CD14-positive monocyte (primary cell): ENCODE measurements around the gene PRSS50. TPM values are rescaled to one million over a fixed set of nuclear protein-coding genes. Genes with fewer than 3 reads are reported as not detected.

Source experiments
- DNase-seq, 3 donors: peaks; one replicate each; pipeline ENCODE4 v3.0.0-alpha.2; 2011 to 2022
- H2AFZ ChIP-seq: 2 replicates; pipeline ENCODE4 v1.6.0; 2012; ENCODE audit warnings: mild to moderate bottlenecking, low read depth, low read length, inconsistent platforms; ENCODE audit not compliant: insufficient read depth, poor library complexity, severe bottlenecking
- H3K27ac ChIP-seq, 2 donors: 1 replicate in 1 of 2; 2 replicates in 1 of 2; pipeline ENCODE4 v1.5.1; 2012 to 2013; ENCODE audit warnings: low read length in 2 of 2, control low read depth in 1 of 2, inconsistent platforms in 1 of 2, low read depth in 1 of 2, mild to moderate bottlenecking in 1 of 2
- H3K27me3 ChIP-seq, 2 donors: one replicate each; pipeline versions ENCODE4 v1.6.0 to v1.6.1; 2011 to 2013; ENCODE audit warnings: low read length in 2 of 2; ENCODE audit not compliant: control insufficient read depth in 2 of 2, insufficient read depth in 2 of 2
- H3K36me3 ChIP-seq, 2 donors: replicated peaks in 1 of 2; 1 replicate in 1 of 2; 2 replicates in 1 of 2; pipeline versions ENCODE4 v1.5.1 to v1.6.1; 2012 to 2013; ENCODE audit warnings: low read length in 2 of 2, control low read depth in 1 of 2, inconsistent platforms in 1 of 2, mild to moderate bottlenecking in 1 of 2; ENCODE audit not compliant: insufficient read depth in 2 of 2, control insufficient read depth in 1 of 2
- H3K4me1 ChIP-seq, 2 donors: 1 replicate in 1 of 2; 2 replicates in 1 of 2; pipeline versions ENCODE4 v1.5.1 to v1.6.1; 2012 to 2013; ENCODE audit warnings: low read length in 2 of 2, control low read depth in 1 of 2, inconsistent platforms in 1 of 2, mild to moderate bottlenecking in 1 of 2, moderate library complexity in 1 of 2; ENCODE audit not compliant: insufficient read depth in 2 of 2, control insufficient read depth in 1 of 2
- H3K4me2 ChIP-seq: replicated peaks from 2 replicates; pipeline ENCODE3; 2012; ENCODE audit warnings: low read length, moderate library complexity, mild to moderate bottlenecking; ENCODE audit not compliant: poor library complexity, severe bottlenecking; ENCODE audit errors: extremely low read depth
- H3K4me3 ChIP-seq, 3 experiments: fragments of 200-600 bp in 1 of 3; sonication (generic) in 1 of 3; replicated peaks in 1 of 3; 1 replicate in 2 of 3; 2 replicates in 1 of 3; pipeline ENCODE4 v1.5.1; 2011 to 2013; ENCODE audit warnings: low read length in 3 of 3, mild to moderate bottlenecking in 3 of 3, control low read depth in 2 of 3, low read depth in 2 of 3, inconsistent platforms in 1 of 3, moderate library complexity in 1 of 3
- H3K79me2 ChIP-seq: 2 replicates; pipeline ENCODE4 v1.6.0; 2012; ENCODE audit warnings: mild to moderate bottlenecking, control low read depth, inconsistent platforms, low read length, moderate library complexity; ENCODE audit not compliant: insufficient read depth
- H3K9ac ChIP-seq: 2 replicates; pipeline ENCODE4 v1.6.0; 2017; ENCODE audit warnings: low read length, mild to moderate bottlenecking; ENCODE audit not compliant: insufficient read depth, poor library complexity, severe bottlenecking
- H3K9me3 ChIP-seq, 2 donors: replicated peaks in 1 of 2; 1 replicate in 1 of 2; 2 replicates in 1 of 2; pipeline versions ENCODE4 v1.5.1 to v1.6.1; 2012 to 2013; ENCODE audit warnings: low read length in 2 of 2, control low read depth in 1 of 2; ENCODE audit not compliant: control insufficient read depth in 1 of 2, insufficient read depth in 1 of 2
- H4K20me1 ChIP-seq: 2 replicates; pipeline ENCODE4 v1.6.0; 2012; ENCODE audit warnings: mild to moderate bottlenecking, low read length, control low read depth, moderate library complexity; ENCODE audit not compliant: insufficient read depth
- H3K27ac Mint-ChIP-seq, 7 donors: one replicate each; pipeline ENCODE4 v1.8.0; 2020; ENCODE audit warnings: mild to moderate bottlenecking in 7 of 7, mixed read lengths in 7 of 7, moderate library complexity in 6 of 7, inconsistent platforms in 2 of 7
- H3K27me3 Mint-ChIP-seq, 3 donors: one replicate each; pipeline ENCODE4 v1.8.0; 2021 to 2022; ENCODE audit warnings: low read depth in 3 of 3, mild to moderate bottlenecking in 3 of 3, mixed read lengths in 3 of 3, moderate library complexity in 3 of 3, inconsistent platforms in 1 of 3
- H3K36me3 Mint-ChIP-seq, 2 donors: one replicate each; pipeline ENCODE4 v1.8.0; 2020; ENCODE audit warnings: mixed read lengths in 2 of 2, inconsistent platforms in 1 of 2, mild to moderate bottlenecking in 1 of 2
- H3K4me1 Mint-ChIP-seq: one replicate; pipeline ENCODE4 v1.8.0; 2020; ENCODE audit warnings: mild to moderate bottlenecking, mixed read lengths
- H3K4me3 Mint-ChIP-seq, 2 donors: one replicate each; pipeline ENCODE4 v1.8.0; 2020; ENCODE audit warnings: mild to moderate bottlenecking in 2 of 2, mixed read lengths in 2 of 2, moderate library complexity in 1 of 2
- H3K9me3 Mint-ChIP-seq, 7 donors: one replicate each; pipeline ENCODE4 v1.8.0; 2020 to 2022; ENCODE audit warnings: mixed read lengths in 7 of 7, mild to moderate bottlenecking in 6 of 7, moderate library complexity in 6 of 7, inconsistent platforms in 2 of 7
- CTCF ChIP-seq: fragments of 200-600 bp; IDR thresholded peaks from one replicate; pipeline ENCODE4 v1.8.0; 2022; ENCODE audit warnings: antibody characterized with exemption, mild to moderate bottlenecking
- WGBS: methylation state at CpG from one replicate; pipeline ENCODE4 v1.1.5; 2013; ENCODE audit warnings: missing lambda C conversion rate; ENCODE audit not compliant: insufficient coverage; 5-methylcytosine and 5-hydroxymethylcytosine counted together
- intact Hi-C, 2 donors: fragments of 100-400 bp; cut with micrococcal nuclease; formaldehyde crosslinking; loops; one replicate each; pipeline versions ENCODE4 v1.15.0 to v1.15.1; 2023
- polyA plus RNA-seq, 3 donors: library from polyadenylated mRNA; depleted of rRNA in 1 of 3; unstranded in 2 of 3; stranded (reverse) in 1 of 3; fragments of 300-500 nt in 2 of 3; fragments of >200 nt in 1 of 3; fragmentation: Illumina TruSeq in 2 of 3; gene quantifications; 1 replicate in 2 of 3; 2 replicates in 1 of 3; pipeline ENCODE4 v1.2.3, GENCODE V29; 2012 to 2021

Gene PRSS50
- polyA plus RNA-seq, 3 donors = not detected

GRCh38 chr3:46675426-46675825, 42.2 kb downstream of the PRSS50 start:
- Mint-ChIP-seq H3K9me3 (peaks cover 0 to 2% (median 0%) of the 10 kb centered on the region in 7 donors), H3K4me3 (no peak overlapping the region), H3K27me3 (peaks cover 0 to 2% (median 2%) of the 10 kb centered on the region in 3 donors), H3K27ac (no peak overlapping the region), H3K4me1 (peaks cover 6% of the 10 kb centered on the region), H3K36me3 (no peaks in the 10 kb centered on the region)
- Histone ChIP-seq H3K9me3 (no peaks in the 10 kb centered on the region), H3K4me1 (no peaks in the 10 kb centered on the region), H3K27ac (no peak overlapping the region), H3K27me3 (no peaks in the 10 kb centered on the region), H4K20me1 (no peaks in the 10 kb centered on the region), H3K79me2 (no peaks in the 10 kb centered on the region), H3K36me3 (no peaks in the 10 kb centered on the region), H2AFZ (no peak overlapping the region), H3K4me3 (no peak overlapping the region), H3K9ac (no peak overlapping the region), H3K4me2 (no peak overlapping the region)
- DNase-seq = no peak
- intact Hi-C loops = no loop called here
- WGBS = 100% methylated on average over 4 of the region's 6 CpGs
- no peak for TF ChIP-seq CTCF

GRCh38 chr3:46674031-46674845, 43.4 kb downstream of the PRSS50 start:
- H3K4me1 ChIP-seq = no peaks in the 10 kb centered on the region
- no peak for DNase-seq
- no peak overlapping the region for H3K27ac ChIP-seq
- H3K27me3 ChIP-seq = no peaks in the 10 kb centered on the region
- H3K4me2 ChIP-seq = no peak overlapping the region
- H3K4me1 Mint-ChIP-seq = peaks cover 6% of the 10 kb centered on the region
- H3K9me3 ChIP-seq = no peaks in the 10 kb centered on the region
- peak; percentile 32 for TF ChIP-seq CTCF
- no peak overlapping the region for H3K4me3 ChIP-seq
- H3K4me3 Mint-ChIP-seq = no peak overlapping the region
- H3K27ac Mint-ChIP-seq = peak overlapping the region in 1 of 7 donors; percentile 84
- H3K9me3 Mint-ChIP-seq = peaks cover 0 to 2% (median 0%) of the 10 kb centered on the region in 7 donors
- no peaks in the 10 kb centered on the region for H3K36me3 ChIP-seq
- WGBS = 95% methylated on average over 8 of the region's 12 CpGs
- no peak overlapping the region for H2AFZ ChIP-seq
- intact Hi-C loops = no loop called here
- no peaks in the 10 kb centered on the region for H3K79me2 ChIP-seq
- H3K9ac ChIP-seq = no peak overlapping the region
- H4K20me1 ChIP-seq = no peaks in the 10 kb centered on the region
- no peaks in the 10 kb centered on the region for H3K36me3 Mint-ChIP-seq
- H3K27me3 Mint-ChIP-seq = peaks cover 0 to 2% (median 2%) of the 10 kb centered on the region in 3 donors
